ENCODE data around the gene RSPH9.
"Not testable (repeated sequence)": the region's sequence is repeated elsewhere in the genome, so short reads cannot be mapped to it uniquely, and the experiment has no call there.

Gene RSPH9

GRCh38 chr6:43657221-43657802 lies 12.5 kb downstream of the RSPH9 start:
- TF ChIP-seq CTCF (IDR thresholded peaks at IDR 0.05; ENCODE audit: extremely low read depth, insufficient read depth, missing control alignments), result no peak
- in situ Hi-C loops (cut with MboI; ENCODE audit: low pct_unique_long_range_greater_than_20kb, low sequenced_read_pairs, unreplicated experiment), result no loop called here
- no peak for DNase-seq (ENCODE audit: low spot score)

GRCh38 chr6:43658161-43658560 lies 13.3 kb downstream of the RSPH9 start:
- in situ Hi-C loops (cut with MboI; ENCODE audit: low pct_unique_long_range_greater_than_20kb, low sequenced_read_pairs, unreplicated experiment), result no loop called here
- TF ChIP-seq CTCF (IDR thresholded peaks at IDR 0.05; ENCODE audit: extremely low read depth, insufficient read depth, missing control alignments), result no peak
- DNase-seq (ENCODE audit: low spot score), result no peak

GRCh38 chr6:43662948-43663347 lies 18.1 kb downstream of the RSPH9 start:
- DNase-seq (ENCODE audit: low spot score); in situ Hi-C loops (cut with MboI; ENCODE audit: low pct_unique_long_range_greater_than_20kb, low sequenced_read_pairs, unreplicated experiment): not testable (repeated sequence)

- DNase-seq (ENCODE audit: low spot score), result no peak
- TF ChIP-seq CTCF (IDR thresholded peaks at IDR 0.05; ENCODE audit: extremely low read depth, insufficient read depth, missing control alignments), result no peak
- in situ Hi-C loops (cut with MboI; ENCODE audit: low pct_unique_long_range_greater_than_20kb, low sequenced_read_pairs, unreplicated experiment), result no loop called here
Measured at GRCh38 chr6:43665376-43665775, 20.5 kb downstream of the RSPH9 start.

- no peak for DNase-seq (ENCODE audit: low spot score)
- no peak for TF ChIP-seq CTCF (IDR thresholded peaks at IDR 0.05; ENCODE audit: extremely low read depth, insufficient read depth, missing control alignments)
- in situ Hi-C loops (cut with MboI; ENCODE audit: low pct_unique_long_range_greater_than_20kb, low sequenced_read_pairs, unreplicated experiment), result no loop called here
Measured at GRCh38 chr6:43666196-43666920, 21.5 kb downstream of the RSPH9 start.

GRCh38 chr6:43667245-43668150 lies 22.7 kb downstream of the RSPH9 start:
- peak; percentile 99 for TF ChIP-seq CTCF (IDR thresholded peaks at IDR 0.05; ENCODE audit: extremely low read depth, insufficient read depth, missing control alignments)
- peak; percentile 84 for DNase-seq (ENCODE audit: low spot score)
- in situ Hi-C loops (cut with MboI; ENCODE audit: low pct_unique_long_range_greater_than_20kb, low sequenced_read_pairs, unreplicated experiment), result no loop called here

Data from GM13977 (cell line).